HEK293 (cell line): Measurements from ENCODE around the gene EXOSC7.

ENCODE experiments used
- CTCF ChIA-PET: fragments of 350-600 bp; formaldehyde crosslinking; extraction: SDS; loops from one replicate; lab custom pipeline; 2021; ENCODE audit warnings: antibody characterized with exemption; lab: Yijun Ruan, JAX
- POLR2A ChIA-PET: fragments of 300-600 bp; formaldehyde crosslinking; extraction: SDS; loops from one replicate; lab custom pipeline; 2020; ENCODE audit warnings: antibody characterized with exemption, inconsistent platforms; lab: Yijun Ruan, JAX
- H3K27ac ChIP-seq: fragments of 200-500 bp; sonication (Bioruptor generic); 2 replicates; pipeline ENCODE4 v1.5.1; 2014; ENCODE audit warnings: low read depth, low read length, control low read depth, inconsistent platforms; ENCODE audit errors: extremely low read depth
- H3K36me3 ChIP-seq, 2 experiments: fragments of 200-500 bp in 1 of 2; sonication (Bioruptor generic) in 1 of 2; 1 replicate in 1 of 2; 2 replicates in 1 of 2; pipeline ENCODE4 v1.5.1; 2014 to 2017; ENCODE audit warnings: inconsistent platforms in 2 of 2, low read length in 2 of 2; ENCODE audit not compliant: control insufficient read depth in 2 of 2, insufficient read depth in 1 of 2
- H3K4me1 ChIP-seq: fragments of 200-500 bp; sonication (Bioruptor generic); 2 replicates; pipeline ENCODE4 v1.5.1; 2014; ENCODE audit warnings: mild to moderate bottlenecking, low read length, inconsistent platforms; ENCODE audit not compliant: control insufficient read depth, insufficient read depth
- H3K4me3 ChIP-seq: 2 replicates; pipeline ENCODE4 v1.5.1; 2011; ENCODE audit warnings: low read depth, mild to moderate bottlenecking, control low read depth, low read length, moderate library complexity
- H3K9me3 ChIP-seq: fragments of 200-500 bp; sonication (Bioruptor generic); 2 replicates; pipeline ENCODE4 v1.5.1; 2014; ENCODE audit warnings: low read depth, low read length, inconsistent platforms; ENCODE audit not compliant: control insufficient read depth, insufficient read depth
- INSM2 ChIP-seq: fragments of 450-650 bp; formaldehyde crosslinking; IDR thresholded peaks from 2 replicates; pipeline ENCODE4 v1.5.1; 2016; ENCODE audit warnings: missing biosample characterization, missing genetic modification characterization
- KLF17 ChIP-seq: fragments of 450-650 bp; formaldehyde crosslinking; IDR thresholded peaks from 2 replicates; pipeline ENCODE4 v1.5.1; 2016; ENCODE audit warnings: missing biosample characterization, missing genetic modification characterization
- OVOL3 ChIP-seq: fragments of 450-650 bp; formaldehyde crosslinking; IDR thresholded peaks from 2 replicates; pipeline ENCODE4 v1.5.1; 2016; ENCODE audit warnings: missing biosample characterization, missing genetic modification characterization
- YY1 ChIP-seq: fragments of 450-650 bp; formaldehyde crosslinking; IDR thresholded peaks from 2 replicates; pipeline ENCODE4 v1.5.1; 2018; ENCODE audit warnings: missing biosample characterization, missing genetic modification characterization
- ZBTB11 ChIP-seq: fragments of 450-650 bp; formaldehyde crosslinking; conservative IDR thresholded peaks from 2 replicates; pipeline ENCODE4 v1.5.1; 2016; ENCODE audit warnings: low read depth, missing biosample characterization, missing genetic modification characterization
- ZBTB7A ChIP-seq: fragments of 450-650 bp; formaldehyde crosslinking; IDR thresholded peaks from 2 replicates; pipeline ENCODE4 v1.5.1; 2016; ENCODE audit warnings: low read depth, missing biosample characterization, missing genetic modification characterization
- ZBTB8A ChIP-seq: fragments of 450-650 bp; formaldehyde crosslinking; IDR thresholded peaks from 2 replicates; pipeline ENCODE4 v1.5.1; 2016; ENCODE audit warnings: missing biosample characterization, missing genetic modification characterization
- ZNF175 ChIP-seq: fragments of 450-650 bp; formaldehyde crosslinking; IDR thresholded peaks from 2 replicates; pipeline ENCODE4 v1.5.1; 2016; ENCODE audit warnings: missing biosample characterization, missing genetic modification characterization
- ZNF202 ChIP-seq: fragments of 450-650 bp; formaldehyde crosslinking; IDR thresholded peaks from 2 replicates; pipeline ENCODE4 v1.5.1; 2016; ENCODE audit warnings: missing biosample characterization, missing genetic modification characterization, borderline replicate concordance
- ZNF214 ChIP-seq: fragments of 450-650 bp; formaldehyde crosslinking; IDR thresholded peaks from 2 replicates; pipeline ENCODE4 v1.5.1; 2017; ENCODE audit warnings: missing biosample characterization, mild to moderate bottlenecking, missing genetic modification characterization, borderline replicate concordance
- ZNF239 ChIP-seq: fragments of 450-650 bp; formaldehyde crosslinking; IDR thresholded peaks from 2 replicates; pipeline ENCODE4 v1.5.1; 2016; ENCODE audit warnings: missing biosample characterization, missing genetic modification characterization
- ZNF324 ChIP-seq: fragments of 450-650 bp; formaldehyde crosslinking; IDR thresholded peaks from 2 replicates; pipeline ENCODE4 v1.5.1; 2016; ENCODE audit warnings: missing biosample characterization, missing genetic modification characterization
- ZNF473 ChIP-seq: fragments of 450-650 bp; formaldehyde crosslinking; IDR thresholded peaks from 2 replicates; pipeline ENCODE4 v1.5.1; 2017; ENCODE audit warnings: missing biosample characterization, missing genetic modification characterization
- ZNF501 ChIP-seq: fragments of 450-650 bp; formaldehyde crosslinking; IDR thresholded peaks from 2 replicates; pipeline ENCODE4 v1.5.1; 2016; ENCODE audit warnings: missing biosample characterization, missing genetic modification characterization
- ZNF549 ChIP-seq: fragments of 450-650 bp; IDR thresholded peaks from 2 replicates; pipeline ENCODE4 v1.5.1; 2018; ENCODE audit warnings: missing biosample characterization, missing genetic modification characterization, mild to moderate bottlenecking, inconsistent platforms, moderate library complexity
- ZNF692 ChIP-seq: fragments of 450-650 bp; formaldehyde crosslinking; IDR thresholded peaks from 2 replicates; pipeline ENCODE4 v1.5.1; 2016; ENCODE audit warnings: missing biosample characterization, missing genetic modification characterization
- ZNF76 ChIP-seq: fragments of 450-650 bp; formaldehyde crosslinking; IDR thresholded peaks from 2 replicates; pipeline ENCODE4; 2016; ENCODE audit warnings: low read depth, missing biosample characterization, missing genetic modification characterization, borderline replicate concordance
- ZSCAN23 ChIP-seq: fragments of 450-650 bp; formaldehyde crosslinking; IDR thresholded peaks from 2 replicates; pipeline ENCODE4 v1.5.1; 2016; ENCODE audit warnings: missing biosample characterization, missing genetic modification characterization

EXOSC7 gene

GRCh38 chr3:45029216-45029615 is 53.2 kb downstream of the EXOSC7 start:
- no peaks in the 10 kb centered on the region for H3K9me3 ChIP-seq
- no peak for TF ChIP-seq ZBTB7A
- no peak for TF ChIP-seq ZBTB11 (tag by site-specific recombination)
- ChIA-PET CTCF (interaction anchor here (0.7 to 1.1 kb wide), 2 partner anchors 9 to 630 kb away, joined by 4 read pairs; no protein-coding TSS in a partner anchor), POLR2A (no interaction called here)
- no peaks in the 10 kb centered on the region for H3K36me3 ChIP-seq
- H3K4me3 ChIP-seq = no peak overlapping the region
- H3K4me1 ChIP-seq = 0 out of 2 replicates have a peak, but pooled peaks cover 2% of the 10 kb centered on the region
- no peak overlapping the region for H3K27ac ChIP-seq

GRCh38 chr3:45029661-45030060 is 53.6 kb downstream of the EXOSC7 start:
- Histone ChIP-seq H3K4me1 (no peaks in the 10 kb centered on the region), H3K9me3 (no peaks in the 10 kb centered on the region), H3K4me3 (no peak overlapping the region), H3K36me3 (no peaks in the 10 kb centered on the region), H3K27ac (no peak overlapping the region)
- POLR2A ChIA-PET = no interaction called here
- CTCF ChIA-PET = interaction anchor here (0.7 to 1.1 kb wide), 2 partner anchors 9 to 630 kb away, joined by 4 read pairs; no protein-coding TSS in a partner anchor
- no peak for TF ChIP-seq KLF17
- no peak for TF ChIP-seq ZNF76 (tag by site-specific recombination)
- no peak for TF ChIP-seq INSM2
- no peak for TF ChIP-seq OVOL3 (tag by site-specific recombination)
- TF ChIP-seq ZNF324 (tag by site-specific recombination) = no peak
- TF ChIP-seq ZNF239 (tag by site-specific recombination) = no peak
- no peak for TF ChIP-seq ZBTB8A
- TF ChIP-seq ZNF501 (tag by site-specific recombination) = no peak
- no peak for TF ChIP-seq ZNF473 (tag by site-specific recombination)
- no peak for TF ChIP-seq ZNF692 (tag by site-specific recombination)
- TF ChIP-seq ZNF214 (tag by site-specific recombination) = no peak
- TF ChIP-seq ZSCAN23 (tag by site-specific recombination) = no peak
- TF ChIP-seq YY1 (tag by site-specific recombination) = no peak
- TF ChIP-seq ZNF202 (tag by site-specific recombination) = no peak
- no peak for TF ChIP-seq ZNF175 (tag by site-specific recombination)
- no peak for TF ChIP-seq ZNF549
